HUES6 (cell line): ENCODE results near the gene TRAK1.

Experiments used
- H3K27ac ChIP-seq: 2 replicates; pipeline ENCODE4 v1.7.0; 2013; ENCODE audit warnings: low read depth, mild to moderate bottlenecking, low read length, inconsistent platforms
- H3K27me3 ChIP-seq: 2 replicates; pipeline ENCODE4 v1.6.1; 2013; ENCODE audit warnings: low read length; ENCODE audit not compliant: control insufficient read depth, insufficient read depth
- H3K36me3 ChIP-seq: 2 replicates; pipeline ENCODE4 v1.6.1; 2013; ENCODE audit warnings: low read length; ENCODE audit not compliant: control insufficient read depth, insufficient read depth
- H3K4me1 ChIP-seq: 2 replicates; pipeline ENCODE4 v1.6.1; 2013; ENCODE audit warnings: low read length; ENCODE audit not compliant: control insufficient read depth, insufficient read depth
- H3K4me3 ChIP-seq: 2 replicates; pipeline ENCODE4 v1.5.1; 2013; ENCODE audit warnings: low read depth, low read length
- H3K9ac ChIP-seq: one replicate; pipeline ENCODE4 v1.6.1; 2013; ENCODE audit warnings: mild to moderate bottlenecking, low read length
- H3K9me3 ChIP-seq: 2 replicates; pipeline ENCODE4 v1.6.1; 2013; ENCODE audit warnings: low read depth, low read length; ENCODE audit not compliant: control insufficient read depth, insufficient read depth

The TRAK1 gene

DNA sequence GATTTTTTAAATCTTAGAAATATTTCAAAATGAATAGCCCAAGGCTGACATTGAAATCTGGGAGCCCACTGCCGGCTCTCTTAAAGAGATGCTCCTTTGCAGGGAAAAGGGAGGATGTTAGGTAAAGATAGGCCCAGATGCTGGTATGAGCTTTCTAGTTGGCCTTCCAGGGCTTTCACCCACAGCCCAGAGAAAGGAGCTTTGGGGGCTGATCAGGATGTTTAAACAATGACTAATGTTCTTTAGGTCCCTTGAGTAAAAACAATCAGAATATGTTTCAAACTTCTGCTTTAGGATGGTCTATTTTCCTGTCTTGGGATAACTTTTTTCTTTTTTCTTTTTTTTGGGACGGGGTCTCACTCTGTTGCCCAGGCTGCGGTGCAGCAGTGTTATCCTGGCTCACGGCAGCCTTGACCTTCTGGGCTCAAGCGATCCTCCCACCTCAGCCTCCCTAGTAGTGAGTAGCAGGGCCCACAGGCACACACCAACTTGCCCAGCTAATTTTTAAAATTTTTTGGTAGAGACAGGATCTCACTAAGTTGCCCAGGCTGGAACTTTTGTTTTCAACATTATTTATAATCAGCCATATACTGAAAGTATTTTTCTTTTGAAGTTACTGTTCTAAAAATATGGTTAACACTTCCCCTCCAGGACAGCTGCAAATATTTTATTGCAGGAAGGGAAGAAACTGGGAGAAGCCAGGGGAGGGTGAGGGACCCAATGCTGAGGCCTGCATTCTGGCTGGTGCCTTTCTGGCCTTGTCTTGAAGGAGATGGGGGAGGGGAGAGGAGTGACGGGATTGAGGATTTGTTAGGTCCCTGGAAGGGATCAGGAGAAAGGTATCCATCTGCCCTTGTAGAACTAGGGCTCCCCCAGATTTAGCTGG lies 70.1 kb downstream of the TRAK1 start:
- no peak overlapping the region for H3K27ac ChIP-seq
- H3K9me3 ChIP-seq = no peaks in the 10 kb centered on the region
- H3K4me1 ChIP-seq = peaks cover 22% of the 10 kb centered on the region
- no peaks in the 10 kb centered on the region for H3K36me3 ChIP-seq
- no peak overlapping the region for H3K9ac ChIP-seq
- peak overlapping the region; percentile 72 for H3K4me3 ChIP-seq
- no peaks in the 10 kb centered on the region for H3K27me3 ChIP-seq

DNA sequence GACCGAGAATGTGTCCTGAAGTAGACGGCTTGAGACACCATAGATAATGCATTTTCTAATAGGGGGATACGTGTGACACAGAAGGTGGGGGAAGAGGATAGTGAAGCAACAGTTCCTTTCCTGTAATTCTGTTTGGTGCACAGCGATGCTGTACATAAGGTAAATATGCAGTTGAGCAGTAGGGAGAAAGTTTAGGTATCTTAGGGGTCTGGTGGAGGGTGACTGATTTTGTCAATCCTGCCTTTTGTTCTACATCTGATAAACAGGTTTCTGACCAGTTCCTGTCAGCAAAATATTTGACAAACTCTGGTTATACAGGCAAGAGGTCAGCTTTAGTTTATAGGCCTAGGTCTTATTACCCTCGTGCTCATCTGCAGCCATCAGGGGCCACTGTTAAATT lies 71.3 kb downstream of the TRAK1 start:
- no peaks in the 10 kb centered on the region for H3K9me3 ChIP-seq
- H3K36me3 ChIP-seq = no peaks in the 10 kb centered on the region
- H3K27ac ChIP-seq = no peak overlapping the region

DNA sequence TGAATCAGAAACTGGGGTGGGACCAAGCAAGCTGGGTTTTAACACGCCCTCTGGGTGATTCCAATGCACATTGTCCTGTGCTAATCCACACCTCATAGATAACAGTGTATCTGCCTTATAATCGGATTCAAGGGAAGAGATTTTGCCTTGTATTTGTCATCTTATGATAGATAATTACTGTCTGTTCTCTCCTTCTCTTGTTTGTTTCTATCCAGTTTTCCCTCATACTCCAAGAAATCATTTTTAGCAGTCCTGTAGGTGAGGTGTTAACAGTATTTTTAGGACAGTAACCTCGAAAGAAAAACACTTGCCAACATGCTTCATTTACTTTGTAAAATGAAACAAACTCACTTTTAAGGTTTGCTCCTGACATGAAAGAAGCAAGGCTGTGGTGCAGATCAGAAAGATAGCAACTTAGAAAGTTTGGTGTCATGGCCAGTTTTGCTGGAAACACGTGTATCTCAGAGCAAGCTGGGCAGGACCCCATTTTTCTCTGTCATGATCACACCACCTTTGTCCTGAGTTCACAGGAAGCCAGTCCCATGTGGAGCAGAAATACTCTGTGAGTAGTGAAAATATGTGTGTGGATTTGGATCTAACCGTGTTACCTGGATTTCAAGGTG lies 72.6 kb downstream of the TRAK1 start:
- Histone ChIP-seq H3K27me3 (no peaks in the 10 kb centered on the region), H3K36me3 (no peaks in the 10 kb centered on the region), H3K9ac (no peak overlapping the region), H3K27ac (no peak overlapping the region), H3K4me3 (no peak overlapping the region), H3K9me3 (no peaks in the 10 kb centered on the region), H3K4me1 (peaks cover 22% of the 10 kb centered on the region)

More for the DNA sequence above, 71.3 kb downstream of the TRAK1 start:
- no peaks in the 10 kb centered on the region for H3K27me3 ChIP-seq
- H3K4me3 ChIP-seq = no peak overlapping the region
- no peak overlapping the region for H3K9ac ChIP-seq
- peaks cover 22% of the 10 kb centered on the region for H3K4me1 ChIP-seq

DNA sequence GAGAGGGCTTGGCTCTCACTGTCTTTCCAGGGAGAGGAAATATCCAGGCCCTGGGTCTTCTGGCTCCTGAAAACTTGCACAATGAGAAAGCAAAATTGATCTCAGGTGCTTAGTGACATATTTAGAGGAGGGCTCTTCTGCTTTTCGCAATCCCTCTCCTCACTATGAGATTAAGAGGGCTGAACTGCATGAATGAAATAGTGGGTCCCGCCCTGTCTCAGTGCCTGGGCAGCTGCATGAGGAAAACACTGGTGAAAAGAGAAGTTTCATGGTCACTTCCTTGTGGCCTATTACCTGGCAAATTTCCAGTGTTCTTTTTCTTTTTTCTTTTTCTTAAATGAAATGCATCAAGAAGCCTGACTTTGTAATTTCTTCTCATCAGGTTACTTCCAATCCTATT lies 73.5 kb downstream of the TRAK1 start:
- peaks cover 17% of the 10 kb centered on the region for H3K4me1 ChIP-seq
- no peak overlapping the region for H3K9ac ChIP-seq
- no peaks in the 10 kb centered on the region for H3K9me3 ChIP-seq
- no peaks in the 10 kb centered on the region for H3K27me3 ChIP-seq
- H3K4me3 ChIP-seq = no peak overlapping the region
- no peak overlapping the region for H3K27ac ChIP-seq
- H3K36me3 ChIP-seq = no peaks in the 10 kb centered on the region

DNA sequence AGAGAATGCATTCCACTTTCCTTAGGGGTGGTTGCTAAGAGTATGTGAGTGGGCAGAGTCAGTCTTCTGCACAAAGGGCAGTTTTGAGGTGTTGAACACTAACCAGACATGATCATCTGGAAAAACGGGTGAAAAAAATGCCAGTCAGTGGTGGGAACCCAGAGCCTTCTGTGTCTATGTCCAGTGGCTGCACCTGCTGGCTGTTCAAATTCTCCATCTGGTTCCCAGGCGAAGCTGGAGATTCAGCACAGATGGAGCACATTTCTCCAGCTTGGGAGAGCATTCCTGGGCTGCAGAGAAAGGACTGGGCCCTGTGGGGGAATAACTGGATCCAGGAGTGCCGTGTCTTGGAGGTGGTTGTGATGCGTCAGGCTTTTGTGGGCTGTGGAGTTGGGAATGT lies 74.1 kb downstream of the TRAK1 start:
- peaks cover 17% of the 10 kb centered on the region for H3K4me1 ChIP-seq
- no peak overlapping the region for H3K4me3 ChIP-seq
- H3K9me3 ChIP-seq = no peaks in the 10 kb centered on the region
- H3K9ac ChIP-seq = no peak overlapping the region
- H3K27ac ChIP-seq = no peak overlapping the region
- no peaks in the 10 kb centered on the region for H3K27me3 ChIP-seq
- no peaks in the 10 kb centered on the region for H3K36me3 ChIP-seq

DNA sequence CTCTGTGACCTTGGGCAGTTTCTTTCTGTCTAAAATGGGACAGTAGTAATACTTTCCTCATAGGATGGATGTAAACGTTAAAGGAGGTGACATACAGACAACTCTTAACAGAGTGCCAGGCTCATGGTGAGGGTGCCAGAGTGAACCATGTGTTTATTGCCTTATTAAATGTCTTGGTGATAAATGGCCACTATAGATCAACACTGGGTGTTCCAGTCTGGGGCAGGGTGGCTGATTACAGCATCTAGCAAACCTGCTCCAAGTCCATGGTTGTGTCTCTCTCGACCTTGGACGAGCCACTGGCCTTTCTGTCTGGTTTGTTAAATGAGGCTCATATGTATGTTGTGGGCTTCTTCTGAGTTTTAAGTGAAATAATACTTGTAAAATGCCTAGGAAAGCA lies 75.1 kb downstream of the TRAK1 start:
- H3K27me3 ChIP-seq = no peaks in the 10 kb centered on the region
- no peak overlapping the region for H3K9ac ChIP-seq
- H3K4me1 ChIP-seq = peaks cover 9% of the 10 kb centered on the region
- no peaks in the 10 kb centered on the region for H3K9me3 ChIP-seq
- no peak overlapping the region for H3K4me3 ChIP-seq
- H3K36me3 ChIP-seq = no peaks in the 10 kb centered on the region
- no peak overlapping the region for H3K27ac ChIP-seq

DNA sequence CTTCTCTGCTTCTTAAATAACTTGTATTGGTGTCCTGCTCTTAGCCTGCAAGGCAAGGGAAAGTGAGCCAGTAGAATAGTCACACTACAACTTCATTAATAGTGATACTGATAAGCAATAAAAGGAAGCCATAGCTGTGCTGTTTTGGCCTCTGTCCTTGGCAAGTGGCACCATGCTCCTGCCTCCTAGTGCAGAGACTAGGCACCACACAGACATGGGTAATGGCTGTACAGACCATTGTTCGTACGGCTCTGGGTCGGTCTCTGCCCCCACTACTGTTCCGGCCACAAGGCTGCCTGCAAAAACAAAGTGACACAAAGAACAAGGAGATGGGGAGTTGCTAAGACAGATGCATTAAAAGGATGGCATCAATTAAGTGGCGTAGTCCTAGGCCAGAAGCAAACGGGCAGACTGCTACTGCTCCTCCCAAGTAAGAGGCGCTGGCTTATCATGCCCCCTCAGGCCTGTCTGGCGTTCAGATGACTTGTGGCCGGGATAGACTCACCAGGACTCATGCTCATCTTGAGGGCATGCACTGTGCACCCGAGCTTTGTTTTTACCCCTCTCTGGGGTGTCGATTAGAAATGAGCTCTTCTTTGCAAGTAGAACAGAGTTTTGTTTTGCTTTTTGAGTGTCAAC lies 75.6 kb downstream of the TRAK1 start:
- Histone ChIP-seq H3K9me3 (no peaks in the 10 kb centered on the region), H3K4me3 (no peak overlapping the region), H3K4me1 (peaks cover 6% of the 10 kb centered on the region), H3K27me3 (no peaks in the 10 kb centered on the region), H3K36me3 (no peaks in the 10 kb centered on the region), H3K9ac (no peak overlapping the region), H3K27ac (no peak overlapping the region)

DNA sequence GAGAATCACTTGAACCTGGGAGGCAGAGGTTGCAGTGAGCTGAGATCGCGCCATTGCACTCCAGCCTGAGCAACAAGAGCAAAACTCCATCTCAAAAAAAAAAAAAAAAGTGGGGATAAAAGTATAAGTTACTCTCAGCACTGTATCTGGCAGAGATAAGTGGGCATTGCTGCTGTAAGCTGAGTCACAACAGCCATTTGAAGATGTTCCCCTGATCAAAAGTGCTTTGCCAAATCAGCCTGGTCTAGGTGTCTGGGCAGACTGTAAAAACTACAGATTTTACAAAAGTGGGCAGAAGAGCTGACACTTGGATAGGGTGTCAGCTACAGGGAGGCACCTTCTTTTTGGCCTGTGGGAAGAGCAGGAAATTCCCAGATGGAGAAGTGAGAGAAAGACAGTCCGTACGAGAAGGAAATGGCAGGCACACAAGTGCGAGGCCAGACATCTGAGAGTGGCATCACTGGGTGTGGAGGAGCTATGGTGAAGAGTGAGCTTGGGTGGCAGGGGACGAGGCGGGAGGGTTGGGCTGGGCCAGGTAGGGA lies 78.5 kb downstream of the TRAK1 start:
- H3K27me3 ChIP-seq = no peaks in the 10 kb centered on the region
- no peaks in the 10 kb centered on the region for H3K36me3 ChIP-seq
- H3K4me3 ChIP-seq = no peak overlapping the region
- peaks cover 2% of the 10 kb centered on the region; the same call in 1 of the 2 replicates for H3K4me1 ChIP-seq
- H3K9ac ChIP-seq = no peak overlapping the region
- no peak overlapping the region for H3K27ac ChIP-seq
- no peaks in the 10 kb centered on the region for H3K9me3 ChIP-seq

DNA sequence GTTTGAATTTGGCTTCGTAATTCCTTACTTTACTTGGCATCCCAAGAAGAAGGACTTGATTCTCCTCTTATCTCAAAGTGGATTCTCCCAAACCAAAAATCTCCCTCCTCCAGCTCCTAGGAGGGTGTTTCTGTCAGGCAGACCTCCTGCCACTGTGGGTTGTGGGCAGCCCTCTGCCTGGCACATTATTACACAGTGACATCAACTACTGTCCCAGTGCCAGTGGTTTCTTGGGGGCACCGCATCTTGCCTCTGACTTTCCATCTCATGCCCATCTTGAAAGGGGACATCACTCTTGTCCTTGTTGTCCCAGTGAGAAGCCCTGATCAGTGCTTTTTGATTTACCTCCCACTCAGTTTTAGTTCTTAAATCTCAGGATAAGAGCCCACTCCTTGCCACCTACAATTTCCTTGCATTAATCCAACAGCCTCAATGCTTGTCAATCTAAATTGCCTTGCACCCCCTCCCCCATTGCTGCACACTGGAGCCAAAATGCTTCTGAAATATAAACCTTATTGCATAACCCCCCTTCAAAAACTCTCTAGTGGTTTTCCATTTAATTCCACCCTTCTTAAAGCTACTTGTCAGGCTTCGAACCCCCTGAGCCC lies 81.0 kb downstream of the TRAK1 start:
- Histone ChIP-seq H3K4me1 (no peaks in the 10 kb centered on the region), H3K9ac (no peak overlapping the region), H3K9me3 (no peaks in the 10 kb centered on the region), H3K36me3 (no peaks in the 10 kb centered on the region), H3K27me3 (no peaks in the 10 kb centered on the region), H3K4me3 (no peak overlapping the region), H3K27ac (no peak overlapping the region)

DNA sequence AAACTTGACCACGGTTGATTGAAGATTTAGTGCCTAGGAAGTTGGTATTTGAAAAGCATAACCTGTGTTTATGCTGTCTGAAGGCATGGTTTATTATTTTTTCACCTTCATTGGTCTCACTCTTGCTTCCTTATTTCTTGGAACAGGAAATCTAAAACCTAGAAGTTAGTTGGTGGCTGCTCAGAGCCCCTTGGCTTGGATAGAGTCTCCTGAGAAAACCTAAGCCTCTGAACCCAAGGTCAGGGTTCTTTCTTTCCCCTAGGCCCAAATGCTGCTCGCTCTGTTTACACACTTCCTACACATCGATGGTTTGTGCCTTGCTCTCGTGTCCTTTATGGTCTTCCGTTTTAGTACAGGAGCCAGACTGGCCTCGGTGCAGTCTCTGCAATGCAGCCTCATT lies 82.2 kb downstream of the TRAK1 start:
- no peaks in the 10 kb centered on the region for H3K27me3 ChIP-seq
- H3K4me3 ChIP-seq = no peak overlapping the region
- H3K27ac ChIP-seq = no peak overlapping the region
- no peaks in the 10 kb centered on the region for H3K4me1 ChIP-seq
- no peak overlapping the region for H3K9ac ChIP-seq
- no peaks in the 10 kb centered on the region for H3K9me3 ChIP-seq
- no peaks in the 10 kb centered on the region for H3K36me3 ChIP-seq
